Mesenchymal stem cell (in vitro differentiated cells and primary cell): ENCODE data around the gene P2RX5.
A peak's percentile ranks its signal among the peaks of the same experiment; 100 is the strongest.

Source experiments
- DNase-seq: peaks from one replicate; pipeline ENCODE4 v3.0.0-alpha.2; 2013
- H2AFZ ChIP-seq: one replicate; pipeline ENCODE4 v1.6.1; 2013; ENCODE audit warnings: low read depth, mild to moderate bottlenecking, control low read depth, inconsistent platforms, low read length, moderate library complexity
- H2AK5ac ChIP-seq: 2 replicates; pipeline ENCODE4 v1.6.1; 2013; ENCODE audit warnings: low read length, moderate library complexity, mild to moderate bottlenecking, inconsistent platforms; ENCODE audit not compliant: severe bottlenecking
- H2BK120ac ChIP-seq: one replicate; pipeline ENCODE4 v1.6.1; 2013; ENCODE audit warnings: low read depth, mild to moderate bottlenecking, inconsistent platforms, low read length, moderate library complexity
- H2BK12ac ChIP-seq, 2 experiments: one replicate each; pipeline ENCODE4 v1.6.1; 2013; ENCODE audit warnings: inconsistent platforms in 2 of 2, low read length in 2 of 2, mild to moderate bottlenecking in 2 of 2, moderate library complexity in 2 of 2, control low read depth in 1 of 2
- H2BK15ac ChIP-seq: one replicate; pipeline ENCODE4 v1.6.1; 2013; ENCODE audit warnings: mild to moderate bottlenecking, low read depth, inconsistent platforms; ENCODE audit not compliant: poor library complexity, severe bottlenecking
- H2BK5ac ChIP-seq: 2 replicates; pipeline ENCODE4 v1.6.1; 2013; ENCODE audit warnings: low read depth, mild to moderate bottlenecking, low read length, control low read depth, inconsistent platforms; ENCODE audit not compliant: poor library complexity, severe bottlenecking
- H3K14ac ChIP-seq, 2 experiments: one replicate each; pipeline ENCODE4 v1.6.1; 2013; ENCODE audit warnings: inconsistent platforms in 2 of 2, low read length in 2 of 2, control low read depth in 1 of 2, mild to moderate bottlenecking in 1 of 2, moderate library complexity in 1 of 2
- H3K18ac ChIP-seq, 2 experiments: one replicate each; pipeline ENCODE4 v1.6.1; 2013; ENCODE audit warnings: inconsistent platforms in 2 of 2, low read length in 2 of 2, control low read depth in 1 of 2, low read depth in 1 of 2, mild to moderate bottlenecking in 1 of 2
- H3K23ac ChIP-seq, 2 experiments: one replicate each; pipeline ENCODE4 v1.6.1; 2013; ENCODE audit warnings: inconsistent platforms in 2 of 2, low read length in 2 of 2, mild to moderate bottlenecking in 2 of 2, moderate library complexity in 2 of 2, control low read depth in 1 of 2
- H3K27ac ChIP-seq: 2 replicates; pipeline ENCODE4 v1.5.1; 2013; ENCODE audit warnings: mild to moderate bottlenecking, moderate library complexity, low read length, control low read depth, inconsistent platforms; ENCODE audit not compliant: poor library complexity, severe bottlenecking
- H3K27me3 ChIP-seq, 2 experiments: 2 replicates each; pipeline versions ENCODE4 v1.6.1 to v1.7.0; 2013; ENCODE audit warnings: low read length in 2 of 2, mild to moderate bottlenecking in 2 of 2, moderate library complexity in 2 of 2, control low read depth in 1 of 2, inconsistent platforms in 1 of 2; ENCODE audit not compliant: control insufficient read depth in 1 of 2, insufficient read depth in 1 of 2
- H3K36me3 ChIP-seq, 2 experiments: 2 replicates each; pipeline versions ENCODE4 v1.6.1 to v1.7.0; 2013; ENCODE audit warnings: low read length in 2 of 2, control low read depth in 1 of 2, inconsistent platforms in 1 of 2, low read depth in 1 of 2, mild to moderate bottlenecking in 1 of 2; ENCODE audit not compliant: insufficient read depth in 2 of 2, control insufficient read depth in 1 of 2
- H3K4ac ChIP-seq, 2 experiments: one replicate each; pipeline ENCODE4 v1.6.1; 2013; ENCODE audit warnings: inconsistent platforms in 2 of 2, low read length in 2 of 2, mild to moderate bottlenecking in 2 of 2, moderate library complexity in 2 of 2, control low read depth in 1 of 2, low read depth in 1 of 2
- H3K4me1 ChIP-seq: 2 replicates; pipeline ENCODE4 v1.6.1; 2013; ENCODE audit warnings: low read depth, low read length, control low read depth; ENCODE audit not compliant: control insufficient read depth, insufficient read depth
- H3K4me2 ChIP-seq: 2 replicates; pipeline ENCODE4 v1.6.1; 2013; ENCODE audit warnings: low read length, mild to moderate bottlenecking, inconsistent platforms; ENCODE audit not compliant: poor library complexity, severe bottlenecking
- H3K4me3 ChIP-seq, 2 experiments: 2 replicates each; pipeline versions ENCODE4 v1.5.1 to v1.7.0; 2013; ENCODE audit warnings: low read length in 2 of 2, mild to moderate bottlenecking in 2 of 2, control low read depth in 1 of 2, low read depth in 1 of 2; ENCODE audit not compliant: insufficient read depth in 1 of 2
- H3K79me1 ChIP-seq: replicated peaks from 2 replicates; pipeline ENCODE4 v1.6.1; 2013; ENCODE audit warnings: mild to moderate bottlenecking, control low read depth, low read length, inconsistent platforms; ENCODE audit not compliant: poor library complexity, severe bottlenecking
- H3K9ac ChIP-seq: 2 replicates; pipeline ENCODE4 v1.7.0; 2013; ENCODE audit warnings: mild to moderate bottlenecking, low read length, moderate library complexity
- H3K9me3 ChIP-seq: 2 replicates; pipeline ENCODE4 v1.7.0; 2013; ENCODE audit warnings: mild to moderate bottlenecking, low read length; ENCODE audit not compliant: control insufficient read depth
- H4K8ac ChIP-seq: one replicate; pipeline ENCODE4 v1.6.1; 2013; ENCODE audit warnings: inconsistent platforms, mild to moderate bottlenecking, low read length, moderate library complexity
- H4K91ac ChIP-seq: one replicate; pipeline ENCODE4 v1.6.1; 2013; ENCODE audit warnings: mild to moderate bottlenecking, low read length, inconsistent platforms
- WGBS: methylation state at CpG from one replicate; pipeline ENCODE4 v1.1.7; 2013; ENCODE audit warnings: mixed read lengths; 5-methylcytosine and 5-hydroxymethylcytosine counted together

P2RX5 gene

GRCh38 chr17:3641014-3641413 is 54.9 kb downstream of the P2RX5 start:
- H2AK5ac ChIP-seq, result peak overlapping the region; percentile 56
- 91% methylated on average over 3 of the region's 3 CpGs for WGBS
- no peak overlapping the region for H2BK12ac ChIP-seq
- peak overlapping the region in 1 of 2 experiments; percentile 26 for H3K23ac ChIP-seq
- no peak overlapping the region for H2BK15ac ChIP-seq
- H3K4ac ChIP-seq, result no peak overlapping the region
- H2AFZ ChIP-seq, result no peak overlapping the region
- H3K14ac ChIP-seq, result no peak overlapping the region
- DNase-seq, result no peak
- H2BK5ac ChIP-seq, result no peak overlapping the region
- H3K4me1 ChIP-seq, result peaks cover 19% of the 10 kb centered on the region
- no peaks in the 10 kb centered on the region for H3K9me3 ChIP-seq
- no peak overlapping the region for H4K8ac ChIP-seq
- H3K4me3 ChIP-seq, result no peak overlapping the region
- no peaks in the 10 kb centered on the region for H3K27me3 ChIP-seq
- H3K36me3 ChIP-seq, result peaks cover 27 to 43% of the 10 kb centered on the region in 2 experiments
- no peak overlapping the region for H2BK120ac ChIP-seq
- peaks cover 14% of the 10 kb centered on the region for H3K79me1 ChIP-seq
- H3K9ac ChIP-seq, result peak overlapping the region; percentile 60
- no peak overlapping the region for H4K91ac ChIP-seq
- no peak overlapping the region for H3K27ac ChIP-seq
- H3K4me2 ChIP-seq, result no peak overlapping the region
- H3K18ac ChIP-seq, result no peak overlapping the region

GRCh38 chr17:3639981-3640596 is 55.9 kb downstream of the P2RX5 start:
- Histone ChIP-seq H3K4ac (no peak overlapping the region), H3K9me3 (no peaks in the 10 kb centered on the region), H3K18ac (no peak overlapping the region), H3K4me3 (no peak overlapping the region), H2AK5ac (no peak overlapping the region), H3K27ac (no peak overlapping the region), H3K36me3 (peaks cover 20 to 39% of the 10 kb centered on the region in 2 experiments), H2BK15ac (no peak overlapping the region), H3K27me3 (no peaks in the 10 kb centered on the region), H3K14ac (no peak overlapping the region), H4K8ac (no peak overlapping the region), H2BK5ac (no peak overlapping the region), H4K91ac (no peak overlapping the region), H3K23ac (no peak overlapping the region), H2BK120ac (no peak overlapping the region), H3K79me1 (peaks cover 19% of the 10 kb centered on the region), H2BK12ac (no peak overlapping the region), H3K9ac (peak overlapping the region; percentile 60), H2AFZ (no peak overlapping the region), H3K4me1 (peaks cover 21% of the 10 kb centered on the region), H3K4me2 (no peak overlapping the region)
- DNase-seq, result no peak
- 76% methylated on average over 7 of the region's 7 CpGs for WGBS

GRCh38 chr17:3636908-3637373 is 59.0 kb downstream of the P2RX5 start:
- Histone ChIP-seq H2AK5ac (no peak overlapping the region), H3K23ac (peak overlapping the region in 1 of 2 experiments; percentile 66), H4K8ac (peak overlapping the region; percentile 57), H3K79me1 (peaks cover 31% of the 10 kb centered on the region), H3K4ac (peak overlapping the region in 1 of 2 experiments; percentile 56), H3K4me3 (peak overlapping the region; percentile 96 to 98), H2BK15ac (peak overlapping the region; percentile 46), H3K27me3 (no peaks in the 10 kb centered on the region), H3K27ac (no peak overlapping the region), H2BK5ac (peak overlapping the region; percentile 91), H3K36me3 (peaks cover 16 to 24% of the 10 kb centered on the region in 2 experiments), H3K14ac (peak overlapping the region in 1 of 2 experiments; percentile 95), H3K9ac (peak overlapping the region; percentile 95), H3K18ac (peak overlapping the region; percentile 94 to 96), H3K4me1 (peaks cover 22% of the 10 kb centered on the region), H2BK120ac (peak overlapping the region; percentile 87), H2AFZ (peak overlapping the region; percentile 99), H2BK12ac (peak overlapping the region in 1 of 2 experiments; percentile 21), H3K9me3 (no peaks in the 10 kb centered on the region), H4K91ac (peak overlapping the region; percentile 83), H3K4me2 (peak overlapping the region; percentile 98)
- peak; percentile 26 for DNase-seq
- WGBS, result 3% methylated on average over 31 of the region's 31 CpGs

- Histone ChIP-seq H3K9me3 (no peaks in the 10 kb centered on the region), H3K36me3 (peaks cover 16 to 20% of the 10 kb centered on the region in 2 experiments), H3K4me3 (peak within 1 kb of the TSS; percentile 96 to 98), H4K91ac (peak within 1 kb of the TSS; percentile 83), H2BK12ac (peak within 1 kb of the TSS in 1 of 2 experiments; percentile 21), H3K18ac (peak within 1 kb of the TSS; percentile 94 to 96), H3K9ac (peak within 1 kb of the TSS; percentile 95), H2AFZ (peak within 1 kb of the TSS; percentile 99), H3K23ac (peak within 1 kb of the TSS; percentile 44 to 66), H3K14ac (peak within 1 kb of the TSS; percentile 63 to 95), H3K4ac (peak within 1 kb of the TSS; percentile 84 to 86), H3K4me1 (peaks cover 16% of the 10 kb centered on the region), H2BK15ac (peak within 1 kb of the TSS; percentile 46), H3K79me1 (peaks cover 32% of the 10 kb centered on the region), H2BK5ac (peak within 1 kb of the TSS; percentile 91), H3K27me3 (no peaks in the 10 kb centered on the region), H3K4me2 (peak within 1 kb of the TSS; percentile 98), H3K27ac (peak within 1 kb of the TSS; percentile 99), H4K8ac (peak within 1 kb of the TSS; percentile 95), H2AK5ac (no peak within 1 kb of the TSS), H2BK120ac (peak within 1 kb of the TSS; percentile 92)
- under 1% methylated on average over 68 of the region's 68 CpGs for WGBS
- peak; percentile 97 for DNase-seq
Observed at GRCh38 chr17:3636154-3636907, 59.6 kb downstream of the P2RX5 start, which contains the start of the genes CTNS and SHPK. Gene CTNS (plus strand): TSS chr17:3636760. CDS start chr17:3640207, 3,447 bp downstream. Gene SHPK (minus strand): TSS chr17:3636250. CDS start chr17:3636219, 31 bp downstream.
